HG03196 (cell line): ENCODE data around the gene RPH3AL.
"Not testable (repeated sequence)": the region's sequence is repeated elsewhere in the genome, so short reads cannot be mapped to it uniquely, and the experiment has no call there.

Source experiments
- ATAC-seq: cut with Tn5 transposase; IDR thresholded peaks from one replicate; pipeline ENCODE4 v1.9.1; 2021; ENCODE audit not compliant: unreplicated experiment

RPH3AL gene

DNA sequence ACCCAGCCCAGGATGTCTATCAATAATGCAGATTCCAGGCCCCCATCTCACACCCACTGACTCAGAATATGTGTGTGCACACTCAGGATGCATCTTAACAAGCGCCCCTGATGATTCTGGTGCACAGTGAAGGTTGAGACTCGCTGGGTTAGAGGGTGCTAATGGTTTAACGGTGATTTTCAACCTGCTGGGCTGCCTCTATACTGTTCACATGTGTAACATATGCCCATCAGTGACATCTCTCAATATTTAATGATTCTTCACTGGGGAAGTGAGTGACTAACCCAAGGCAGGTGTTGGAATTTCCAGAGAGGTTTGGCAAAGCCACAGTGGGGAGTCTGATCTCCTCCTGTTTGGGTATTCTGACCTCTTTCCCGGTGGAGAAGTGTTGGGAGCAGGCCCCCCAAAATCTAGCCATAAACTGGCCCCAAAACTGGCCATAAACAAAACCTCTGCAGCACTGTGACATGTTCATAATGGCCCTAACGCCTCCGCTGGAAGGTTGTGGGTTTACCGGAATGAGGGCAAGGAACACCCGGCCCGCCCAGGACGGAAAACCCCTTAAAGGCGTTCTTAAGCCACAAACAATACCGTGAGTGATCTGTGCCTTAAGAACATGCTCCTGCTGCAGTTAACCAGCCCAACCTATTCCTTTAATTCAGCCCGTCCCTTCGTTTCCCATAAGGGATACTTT lies 167.0 kb downstream of the RPH3AL start:
- ATAC-seq = no peak

GRCh38 chr17:183021-183420 lies 169.6 kb downstream of the RPH3AL start:
- no peak for ATAC-seq

DNA sequence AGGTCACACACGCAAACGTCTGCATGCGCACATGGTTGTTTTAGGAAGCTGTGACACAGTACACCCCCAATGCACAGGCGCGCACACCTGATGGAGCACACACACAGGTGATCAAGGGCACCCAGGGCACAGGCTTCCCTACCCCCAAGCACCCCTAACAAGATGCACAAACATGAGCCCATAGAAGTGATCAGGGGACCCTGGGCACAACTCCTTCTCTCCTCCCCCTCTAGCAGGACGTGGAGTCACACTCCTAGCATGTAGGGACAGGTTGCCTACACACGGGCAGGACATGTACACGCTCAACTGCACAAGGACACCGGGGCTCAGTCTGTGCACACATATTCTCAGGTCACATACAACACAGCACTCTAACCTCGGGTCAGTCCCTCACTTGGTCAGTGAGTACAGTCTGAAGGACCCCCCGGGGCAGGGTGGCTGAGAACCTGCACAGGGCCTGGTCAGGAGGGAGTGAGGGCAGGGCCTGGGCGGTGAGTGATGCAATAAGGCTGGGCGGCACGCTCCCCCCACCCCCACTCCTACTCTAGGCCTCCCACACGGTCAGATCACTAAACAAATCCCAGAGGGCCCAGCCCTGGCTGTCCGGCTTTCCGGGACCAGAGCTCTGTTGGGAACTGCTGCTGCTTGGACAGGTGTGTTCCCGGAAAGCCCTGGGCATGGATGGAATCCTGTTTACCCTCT lies 170.4 kb downstream of the RPH3AL start:
- no peak for ATAC-seq

DNA sequence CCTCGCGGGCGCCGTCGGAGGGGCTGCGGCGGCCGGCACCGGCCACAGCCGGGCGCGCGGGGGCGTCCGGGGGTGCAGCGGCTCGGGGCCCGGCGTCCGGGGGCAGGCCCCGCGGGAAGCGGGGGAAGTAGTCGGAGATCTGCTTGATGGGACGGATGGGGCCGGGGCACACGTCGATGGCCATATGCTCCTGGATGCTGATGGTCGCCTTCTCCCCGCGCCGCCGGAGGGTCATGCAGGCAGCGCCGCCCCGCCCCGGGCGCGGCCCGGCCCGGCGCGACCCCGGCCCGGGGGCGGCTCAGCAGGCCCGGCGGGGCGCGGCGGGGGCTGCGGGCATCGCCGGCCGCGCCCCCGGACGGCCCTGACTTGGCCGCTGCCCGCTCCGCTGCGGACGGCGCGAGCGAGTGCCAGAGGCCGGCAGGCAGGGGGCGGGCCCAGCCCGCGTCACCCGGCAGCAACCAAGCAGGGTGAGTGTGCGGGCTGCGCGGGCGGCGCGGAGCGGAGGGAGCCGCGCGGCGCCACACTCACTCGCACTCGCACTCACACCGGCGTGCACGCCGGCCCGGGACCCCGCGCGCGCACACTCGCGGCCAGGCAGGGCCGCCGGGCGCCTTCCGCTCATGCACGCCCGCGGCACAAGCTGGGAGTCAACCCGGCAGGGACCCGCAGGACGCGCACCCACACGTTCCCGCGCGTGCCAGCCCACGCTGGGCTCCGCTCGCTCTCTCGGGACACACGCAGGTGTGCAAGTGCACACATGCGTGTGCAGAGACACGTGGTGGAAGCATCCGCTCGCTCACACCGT lies 171.2 kb downstream of the RPH3AL start, which contains the start of gene DOC2B:
Gene DOC2B, minus strand, starts transcription at position 406 of the 805 bp plus-strand sequence. Its CDS starts 171 bp downstream, at position 235.
- ATAC-seq = no peak

DNA sequence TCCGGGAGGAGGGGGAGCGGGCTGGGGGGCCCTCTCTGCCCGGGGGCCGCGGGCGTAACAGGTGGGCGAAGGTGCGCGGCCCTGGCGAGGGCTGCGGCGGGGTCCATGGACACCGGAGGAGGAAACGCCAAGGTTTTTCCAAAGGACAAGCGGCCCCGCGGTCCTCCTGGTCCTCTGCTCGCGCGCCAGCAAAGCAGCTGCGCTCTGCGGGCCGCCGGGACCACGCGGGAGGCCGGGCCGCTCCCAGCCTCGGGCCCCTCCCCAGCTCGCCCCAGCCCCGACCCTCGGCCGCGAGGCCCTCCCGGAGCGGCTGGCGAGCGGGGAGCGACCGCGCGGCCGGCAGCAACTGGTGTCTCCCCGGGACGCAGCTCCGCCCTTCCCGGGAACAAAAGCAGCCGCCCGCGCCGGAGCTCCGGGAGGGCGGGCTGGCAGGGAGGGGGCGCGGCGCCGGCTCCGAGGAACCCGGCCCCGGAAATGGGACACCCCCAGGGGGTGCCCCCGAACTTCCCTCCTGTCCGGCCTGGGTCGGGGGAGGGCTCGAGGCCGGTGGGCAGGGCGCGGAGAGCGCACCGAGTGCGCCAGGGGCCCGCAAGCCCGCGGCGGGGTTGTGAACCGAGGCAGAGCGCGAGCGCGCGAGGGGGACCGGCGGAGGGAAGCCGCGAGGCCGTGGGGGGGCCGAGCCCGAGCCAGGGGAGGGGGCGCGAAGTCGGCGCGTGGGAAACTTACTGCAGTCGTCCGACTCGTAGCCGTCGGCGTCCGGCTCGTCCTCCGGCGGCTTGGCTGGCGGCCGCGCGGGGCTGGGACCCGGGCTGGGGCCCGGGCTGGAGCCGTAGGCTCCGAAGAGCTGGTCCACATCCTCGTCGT lies 172.0 kb downstream of the RPH3AL start:
- ATAC-seq = no peak

DNA sequence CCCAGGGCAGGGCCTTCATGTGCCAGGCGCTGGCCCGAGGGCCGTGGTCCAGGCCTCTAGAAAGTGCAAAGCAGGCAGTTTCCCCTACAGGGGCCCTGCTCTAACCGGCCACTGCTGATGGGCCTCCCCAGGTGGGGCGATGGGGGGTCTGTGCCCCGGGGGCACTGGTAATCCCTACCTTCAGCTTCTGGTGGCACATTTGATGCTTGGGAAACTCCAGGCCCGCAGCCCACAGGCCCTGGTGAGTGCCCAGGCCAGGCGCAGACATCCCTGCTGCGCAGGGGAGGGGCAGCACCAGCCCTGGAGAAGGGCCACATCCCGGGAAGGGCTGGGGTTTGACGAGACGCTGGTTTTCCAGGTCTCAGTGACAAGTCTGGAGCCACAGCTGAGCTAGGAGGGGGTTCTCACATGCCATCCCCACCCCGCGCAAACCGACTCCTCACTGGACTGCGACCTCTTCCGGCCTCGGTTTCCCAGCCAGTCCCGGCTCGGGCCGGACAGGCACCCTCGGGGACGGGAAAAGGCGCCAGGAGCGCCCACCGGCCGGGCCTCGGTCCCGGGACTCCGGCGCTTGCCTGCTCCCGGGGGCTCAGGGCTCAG lies 172.7 kb downstream of the RPH3AL start:
- no peak for ATAC-seq

GRCh38 chr17:179066-179432 lies 173.6 kb downstream of the RPH3AL start:
- ATAC-seq = no peak

- ATAC-seq = no peak
These were observed 174.1 kb downstream of the RPH3AL start for GRCh38 chr17:178292-179065.

- no peak for ATAC-seq
These were observed 174.8 kb downstream of the RPH3AL start for GRCh38 chr17:177762-178161.

GRCh38 chr17:177155-177554 lies 175.5 kb downstream of the RPH3AL start:
- ATAC-seq = no peak

DNA sequence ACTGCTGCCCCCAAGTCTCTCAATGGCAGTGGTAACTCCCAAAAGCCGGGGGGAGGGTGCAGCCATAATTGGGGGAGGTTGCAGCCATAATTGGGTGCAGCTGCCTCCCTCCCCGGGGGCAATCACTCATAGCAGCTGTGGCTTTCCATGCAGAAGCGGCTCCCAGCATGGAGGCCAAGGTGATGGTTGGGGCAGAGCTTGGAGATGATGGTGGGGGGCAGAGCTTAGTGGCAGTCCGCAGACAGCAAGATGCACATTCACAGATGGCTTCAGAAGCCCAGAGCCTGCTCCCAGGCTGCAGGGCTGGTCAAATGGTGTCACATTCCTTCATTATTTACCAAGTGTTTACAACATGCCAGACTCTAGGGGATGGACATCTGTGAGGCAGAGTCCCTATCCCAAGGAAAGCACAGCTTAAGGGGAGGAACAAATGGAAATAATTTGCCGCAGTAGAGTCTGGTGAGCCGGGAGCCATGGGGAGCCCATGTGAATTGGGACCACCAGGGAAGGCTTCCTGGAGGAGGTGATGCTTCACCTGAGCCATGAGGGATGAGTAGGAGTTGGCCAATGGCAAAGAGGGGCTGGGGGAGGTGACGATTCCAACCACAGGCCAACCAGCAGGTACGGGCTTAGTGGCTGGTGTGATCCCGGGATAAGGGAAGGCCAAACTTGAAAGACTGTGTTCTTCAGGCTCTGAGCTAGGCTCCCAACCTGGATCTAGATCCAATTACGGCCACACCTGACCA lies 179.3 kb downstream of the RPH3AL start:
- ATAC-seq = no peak

GRCh38 chr17:172401-172800 lies 180.2 kb downstream of the RPH3AL start:
- ATAC-seq = no peak

DNA sequence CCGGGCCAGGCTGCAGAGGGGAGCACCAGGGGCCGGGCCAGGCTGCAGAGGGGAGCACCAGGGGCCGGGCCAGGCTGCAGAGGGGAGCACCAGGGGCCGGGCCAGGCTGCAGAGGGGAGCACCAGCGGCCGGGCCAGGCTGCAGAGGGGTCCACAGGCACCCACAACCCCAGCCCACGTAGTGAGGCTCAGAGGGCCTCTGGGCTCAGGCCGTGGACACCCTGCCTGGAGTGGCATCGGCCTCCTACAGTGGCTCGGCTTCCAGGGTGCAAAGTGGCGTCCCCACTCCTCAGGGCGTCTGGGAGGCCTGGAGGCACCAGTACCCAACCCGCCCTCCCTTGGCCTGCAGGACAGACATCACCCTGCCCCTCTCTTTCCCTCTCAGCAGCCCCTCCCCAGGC lies 180.7 kb downstream of the RPH3AL start:
- ATAC-seq = no peak

DNA sequence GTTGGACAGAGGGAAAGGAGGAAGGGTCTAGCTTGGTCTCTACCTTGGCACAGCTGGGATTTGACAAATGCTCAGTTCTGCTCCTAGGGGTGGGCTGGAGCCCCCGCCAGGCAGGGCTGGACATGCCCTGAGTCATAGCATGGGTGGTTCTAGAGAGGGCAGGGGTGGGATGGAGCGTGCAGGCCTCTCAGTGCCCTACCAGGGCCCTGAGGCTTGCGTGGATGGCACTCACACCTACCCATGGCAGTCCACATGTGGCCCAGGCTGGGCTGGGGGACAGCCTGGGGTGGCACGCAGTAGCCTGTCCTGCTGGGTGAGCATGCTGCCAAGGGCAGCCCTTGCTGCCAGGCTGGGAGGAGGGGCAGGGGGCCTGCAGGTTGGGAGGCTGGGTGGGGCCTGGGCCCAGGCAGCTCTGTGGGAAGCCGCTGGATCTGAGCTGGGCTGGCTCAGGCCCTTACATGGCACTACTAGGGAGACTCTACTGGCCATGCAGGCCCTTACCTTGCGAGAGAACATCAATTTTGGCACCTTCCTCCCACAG lies 182.4 kb downstream of the RPH3AL start:
- ATAC-seq = no peak

DNA sequence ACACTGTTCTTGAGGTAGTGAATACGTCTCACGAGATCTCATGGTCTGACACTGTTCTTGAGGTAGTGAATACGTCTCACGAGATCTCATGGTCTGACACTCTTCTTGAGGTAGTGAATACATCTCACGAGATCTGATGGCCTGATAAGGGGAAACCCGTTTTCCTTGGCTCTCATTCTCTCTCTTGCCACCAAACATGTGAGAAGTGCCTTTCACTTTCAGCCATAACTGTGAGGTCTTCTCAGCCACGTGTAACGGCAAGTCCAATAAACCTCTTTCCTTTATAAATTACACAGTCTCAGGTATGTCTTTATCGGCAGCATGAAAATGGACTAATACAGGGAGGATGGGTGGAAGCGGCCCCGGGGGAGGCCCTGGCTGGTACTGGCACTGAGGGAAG lies 184.0 kb downstream of the RPH3AL start:
- not testable (repeated sequence) for ATAC-seq

- no peak for ATAC-seq
These were observed 186.7 kb downstream of the RPH3AL start for GRCh38 chr17:165939-166338.

GRCh38 chr17:164303-165235 lies 188.0 kb downstream of the RPH3AL start:
- no peak for ATAC-seq
